Neural cell (in vitro differentiated cells): ENCODE results near the gene FASTK.

ENCODE experiments used
- CTCF ChIP-seq: fragments of 450-650 bp; IDR thresholded peaks from 2 replicates; pipeline ENCODE4 v1.5.1; 2014; ENCODE audit warnings: antibody characterized with exemption, mild to moderate bottlenecking, moderate library complexity; ENCODE audit not compliant: poor library complexity, severe bottlenecking
- EP300 ChIP-seq: fragments of 450-650 bp; conservative IDR thresholded peaks from 2 replicates; pipeline ENCODE4 v1.6.1; 2014; ENCODE audit warnings: antibody characterized with exemption, mild to moderate bottlenecking, moderate library complexity; ENCODE audit not compliant: poor library complexity, severe bottlenecking
- EZH2 ChIP-seq: fragments of 200-600, 300-800 bp; shearing (Covaris generic), sonication (generic); IDR thresholded peaks from 2 replicates; pipeline ENCODE4 v1.6.1; 2014; ENCODE audit warnings: antibody characterized with exemption, low read length, borderline replicate concordance, mild to moderate bottlenecking; ENCODE audit not compliant: insufficient read depth, poor library complexity, severe bottlenecking
- POLR2AphosphoS5 ChIP-seq: IDR thresholded peaks from 2 replicates; pipeline ENCODE4 v1.6.1; 2012
- RAD21 ChIP-seq: fragments of 450-650 bp; conservative IDR thresholded peaks from 2 replicates; pipeline ENCODE4 v1.6.1; 2014; ENCODE audit warnings: antibody characterized with exemption, mild to moderate bottlenecking, moderate library complexity
- REST ChIP-seq: IDR thresholded peaks from 2 replicates; pipeline ENCODE4 v1.6.1; 2012; ENCODE audit warnings: borderline replicate concordance
- SMC3 ChIP-seq: fragments of 450-650 bp; conservative IDR thresholded peaks from 2 replicates; pipeline ENCODE4 v1.6.1; 2014; ENCODE audit warnings: antibody characterized with exemption, mild to moderate bottlenecking, moderate library complexity; ENCODE audit not compliant: poor library complexity
- TAF1 ChIP-seq: IDR thresholded peaks from 2 replicates; pipeline ENCODE4 v1.6.1; 2012; ENCODE audit warnings: low read depth

GRCh38 chr7:151069841-151070573, 10.6 kb downstream of the FASTK start:
- TF ChIP-seq CTCF (no peak), SMC3 (no peak), RAD21 (no peak), EZH2 (no peak), EP300 (no peak), REST (no peak), POLR2AphosphoS5 (no peak), TAF1 (no peak)
